ENCODE results near the gene HRH1.
"Not testable (repeated sequence)": the region's sequence is repeated elsewhere in the genome, so short reads cannot be mapped to it uniquely, and the experiment has no call there.

HRH1 gene

DNA sequence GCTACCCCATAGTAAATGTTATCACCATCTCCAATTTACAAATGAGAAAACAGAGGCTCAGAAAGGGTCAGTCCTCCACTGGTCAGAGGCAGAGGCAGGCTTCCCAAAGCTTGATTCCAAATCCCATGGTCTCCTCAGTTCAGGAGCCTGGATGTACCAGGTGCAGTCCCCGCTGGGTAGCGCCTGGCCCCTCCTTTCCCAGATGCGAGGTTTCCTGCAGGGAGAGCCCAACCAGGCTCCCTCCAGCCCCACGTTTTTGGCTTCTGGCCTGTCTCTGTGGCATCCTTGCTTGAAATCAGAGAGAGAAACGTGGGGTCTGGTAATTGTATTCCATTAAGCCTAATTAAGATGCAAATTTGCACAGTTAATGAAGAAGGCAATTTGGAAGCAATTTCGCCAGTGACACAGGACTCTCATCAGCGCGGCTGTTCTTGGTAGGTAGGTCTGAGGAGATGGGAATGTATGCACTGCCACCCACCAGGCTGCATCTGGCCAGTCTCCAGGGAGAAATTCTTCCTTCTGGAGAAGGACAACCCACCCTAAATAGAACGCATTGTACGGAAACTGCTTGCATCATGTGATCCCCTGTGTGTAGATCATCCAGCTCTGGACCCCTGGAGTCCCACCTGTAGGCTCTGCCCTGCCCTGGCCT is 50.5 kb downstream of the HRH1 start:
- DNase-seq (ENCODE audit: low read depth, low spot score) = no peak

DNA sequence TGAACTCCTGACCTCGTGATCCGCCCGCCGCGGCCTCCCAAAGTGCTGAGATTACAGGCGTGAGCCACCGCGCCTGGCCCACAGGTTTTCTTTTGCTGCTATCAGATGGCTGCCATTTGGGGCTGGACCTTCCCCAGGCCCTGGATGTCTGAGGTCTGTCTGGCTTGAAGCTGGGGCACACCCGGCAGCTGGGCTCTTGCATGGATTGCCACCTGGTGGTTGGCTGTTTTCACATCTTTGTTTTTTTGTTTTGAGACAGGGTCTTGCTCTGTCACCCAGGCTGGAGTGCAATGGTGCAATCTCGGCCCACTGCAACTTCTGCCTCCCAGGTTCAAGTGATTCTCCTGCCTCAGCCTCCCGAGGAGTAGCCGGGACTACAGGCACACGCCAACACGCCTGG is 51.6 kb downstream of the HRH1 start:
- peak; percentile 72 for DNase-seq (ENCODE audit: low read depth, low spot score)

DNA sequence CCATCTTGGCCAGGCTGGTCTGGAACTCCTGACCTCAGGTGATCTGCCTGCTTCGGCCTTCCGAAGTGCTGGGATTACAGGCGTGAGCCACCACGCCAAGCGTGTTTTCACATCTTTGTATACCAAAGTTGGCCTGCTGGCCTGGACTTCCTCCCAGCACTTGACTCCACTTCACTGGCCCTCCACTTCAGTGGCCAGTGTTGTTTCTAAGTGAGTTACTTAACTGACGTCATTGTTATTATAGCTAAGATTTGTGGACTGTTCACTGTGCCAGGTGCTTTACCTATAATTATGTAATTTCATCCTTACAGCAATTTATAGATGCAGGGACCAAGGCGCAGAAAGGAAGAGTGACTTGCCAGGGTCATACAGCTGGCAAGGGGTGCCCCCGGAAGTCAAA is 52.0 kb downstream of the HRH1 start:
- no peak for DNase-seq (ENCODE audit: low read depth, low spot score)

DNA sequence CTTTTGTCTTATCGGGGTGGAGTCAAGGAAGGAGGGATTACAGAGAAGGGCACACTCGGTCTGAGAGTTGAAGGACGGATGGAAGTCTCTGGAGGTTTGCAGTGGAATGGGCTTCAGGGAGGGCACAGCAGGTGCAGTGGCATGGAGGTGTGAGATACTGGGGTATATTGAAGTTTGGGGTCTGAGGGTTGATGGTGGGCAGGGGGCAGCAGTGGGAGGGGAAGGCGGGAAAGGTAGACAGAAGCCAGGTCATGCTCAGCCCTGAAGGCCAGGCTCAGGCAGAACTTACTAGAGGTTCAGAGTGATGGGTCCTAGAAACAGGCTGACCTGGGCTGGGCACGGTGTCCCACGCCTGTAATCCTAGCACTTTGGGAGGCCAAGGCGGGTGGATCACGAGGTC is 52.7 kb downstream of the HRH1 start:
- DNase-seq (ENCODE audit: low read depth, low spot score) = no peak

DNA sequence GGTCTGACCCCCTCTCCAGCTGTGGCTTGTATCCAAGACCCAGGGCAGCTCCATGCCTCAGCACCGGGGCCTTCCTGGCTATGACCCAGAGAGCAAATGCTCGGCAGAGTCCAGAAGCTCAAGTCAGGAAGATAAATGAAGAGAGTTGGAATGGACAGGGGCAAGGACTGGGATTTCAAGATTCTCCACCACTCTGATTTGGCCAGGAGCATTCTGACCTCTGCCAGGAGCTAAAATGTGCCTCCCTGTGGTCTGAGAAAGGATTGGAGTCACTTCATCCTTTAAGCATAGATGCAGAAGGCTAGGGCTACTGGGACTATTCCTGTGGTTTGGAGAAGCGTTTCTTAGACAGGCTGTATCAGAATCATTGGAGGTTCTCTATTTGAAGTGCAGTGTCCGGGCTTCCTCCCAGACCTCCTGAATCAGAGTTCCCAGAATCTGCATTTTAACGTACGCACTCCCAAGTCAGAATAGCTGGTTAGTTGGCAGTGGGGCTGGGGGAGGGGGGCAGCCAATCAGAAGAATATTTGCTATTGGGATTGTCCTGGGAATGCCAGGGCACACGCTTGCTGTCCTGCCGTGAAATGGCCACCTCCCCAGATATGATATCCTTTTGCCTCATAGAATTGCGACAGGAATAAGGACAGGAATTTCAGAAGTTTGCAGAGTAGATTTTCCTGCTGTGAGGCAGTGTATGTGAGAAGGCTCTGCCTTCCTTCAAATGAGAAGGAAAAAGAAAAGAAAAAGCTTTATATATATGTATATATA is 57.4 kb downstream of the HRH1 start:
- no peak for DNase-seq (ENCODE audit: low read depth, low spot score)

DNA sequence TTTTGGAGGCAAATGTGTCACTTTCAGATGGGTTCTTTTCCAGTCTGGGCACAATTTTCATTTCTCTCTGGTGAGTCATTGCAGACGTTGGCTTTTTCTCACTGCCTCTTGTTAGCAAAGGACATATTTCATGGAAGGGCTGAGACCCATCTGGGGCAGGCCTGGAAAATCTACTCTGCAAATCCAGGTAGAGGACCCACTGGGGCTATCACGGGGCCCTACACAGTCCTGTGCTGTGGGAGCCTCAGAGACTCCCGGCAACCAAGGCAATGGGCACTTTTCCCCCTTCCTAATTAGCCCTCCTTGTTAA is 58.0 kb downstream of the HRH1 start:
- no peak for DNase-seq (ENCODE audit: low read depth, low spot score)

DNA sequence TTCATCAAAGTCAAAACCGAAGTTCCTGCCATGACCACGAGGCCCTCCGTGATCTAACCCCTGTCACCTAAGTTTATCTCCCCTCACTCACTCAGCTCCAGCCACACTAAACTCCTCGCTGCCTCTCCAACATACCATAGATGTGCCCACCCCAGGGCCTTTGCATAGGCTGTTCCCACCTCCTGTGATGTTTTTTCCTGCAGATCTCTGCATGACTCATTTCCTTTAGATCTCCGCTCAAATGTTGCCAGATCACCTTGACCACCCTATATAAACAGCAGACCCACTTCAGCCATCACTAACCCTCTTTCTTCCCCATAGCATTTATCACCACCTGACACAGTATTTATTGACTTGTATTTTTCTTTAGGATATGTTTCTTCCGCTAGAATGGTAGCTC is 58.5 kb downstream of the HRH1 start:
- no peak for DNase-seq (ENCODE audit: low read depth, low spot score)

DNA sequence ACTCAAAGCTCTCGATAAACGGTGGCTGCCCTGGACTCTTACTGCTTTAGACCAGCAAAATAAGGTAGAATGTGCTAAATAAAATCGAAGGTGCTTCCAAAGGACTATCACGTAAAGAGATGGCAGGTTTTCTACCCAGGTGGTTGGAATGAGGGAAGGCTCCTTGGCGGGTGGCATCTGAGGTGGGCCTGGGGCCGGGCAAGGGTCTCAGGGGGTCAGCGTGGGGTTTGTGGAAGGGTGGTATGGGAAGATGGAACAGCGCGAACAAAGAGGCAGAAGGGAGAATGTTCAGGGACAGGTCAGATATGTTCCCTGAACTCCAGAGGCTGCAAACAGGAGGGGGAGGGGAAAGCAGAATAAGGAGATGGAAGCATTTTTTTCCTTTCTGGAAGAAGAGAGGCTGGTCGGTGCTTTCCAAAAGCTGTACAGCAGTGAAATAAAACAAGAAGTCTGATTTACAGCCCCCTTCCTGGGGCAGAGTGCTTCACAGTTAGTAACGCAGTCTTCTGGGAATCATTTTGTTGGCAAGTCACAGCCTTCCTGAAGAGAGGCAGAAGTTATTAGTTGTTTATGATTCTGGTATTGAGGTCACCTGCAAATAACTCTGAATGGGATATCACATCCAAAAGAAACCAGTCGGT is 59.6 kb downstream of the HRH1 start:
- DNase-seq (ENCODE audit: low read depth, low spot score) = no peak

DNA sequence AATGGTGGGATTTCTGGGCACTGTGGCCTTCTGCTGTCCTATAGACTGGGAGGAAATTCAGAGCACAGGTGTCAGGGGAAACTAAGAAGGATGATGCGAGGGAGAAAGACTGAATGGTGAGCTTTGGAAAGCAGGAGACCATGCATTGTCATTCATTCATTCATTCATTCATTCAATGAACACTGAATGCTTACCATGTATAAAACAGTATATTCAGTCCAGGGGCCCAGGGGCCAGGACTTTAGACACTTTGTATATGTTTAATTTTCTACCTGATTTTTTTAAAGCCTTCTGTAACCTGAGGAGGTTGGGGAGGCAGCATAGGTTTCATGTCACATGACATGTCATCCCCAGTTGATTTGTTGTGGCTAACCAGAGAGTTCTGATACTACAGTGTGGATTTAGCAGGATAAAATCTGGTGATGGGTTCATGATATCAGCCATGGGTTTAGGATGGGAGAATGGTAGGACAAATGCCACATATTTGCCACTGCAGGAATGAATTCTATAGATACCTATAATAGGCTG is 60.2 kb downstream of the HRH1 start:
- no peak for DNase-seq (ENCODE audit: low read depth, low spot score)

DNA sequence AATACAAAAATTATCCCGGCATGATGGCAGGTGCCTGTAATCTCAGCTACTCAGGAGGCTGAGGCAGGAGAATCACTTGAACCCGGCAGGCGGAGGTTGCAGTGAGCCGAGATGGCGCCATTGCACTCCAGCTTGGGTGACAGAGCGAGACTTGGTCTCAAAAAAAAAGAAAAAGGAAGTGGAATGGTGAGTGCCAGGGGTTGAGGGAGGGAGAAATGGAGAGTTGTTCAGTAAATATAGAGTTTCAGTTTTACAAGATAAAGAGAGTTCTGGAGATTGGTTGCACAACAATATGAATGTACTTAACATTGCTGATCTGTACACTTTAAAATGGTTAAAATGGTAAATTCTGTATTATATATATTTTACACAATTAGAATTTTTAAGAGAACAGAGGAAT is 63.1 kb downstream of the HRH1 start:
- not testable (repeated sequence) for DNase-seq (ENCODE audit: low read depth, low spot score)

DNA sequence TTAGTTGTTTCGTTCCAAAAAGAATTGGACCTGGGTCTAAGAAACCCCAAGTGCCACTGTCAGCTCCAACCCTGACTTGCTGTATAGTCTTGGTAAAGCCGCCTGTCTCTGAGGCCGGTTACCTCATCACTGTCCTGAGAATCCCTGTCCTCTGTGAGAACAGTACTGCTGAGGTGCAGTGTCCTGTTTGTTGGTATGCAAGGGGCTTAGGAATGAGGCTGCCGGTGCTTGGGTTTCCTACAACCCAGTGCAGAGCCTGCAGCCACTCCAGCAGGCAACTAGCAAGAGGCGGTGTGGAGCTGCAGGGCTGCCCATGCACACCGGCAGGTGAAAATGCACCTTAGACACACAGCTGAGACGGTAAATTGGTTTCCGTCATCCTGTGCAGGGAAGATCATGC is 65.9 kb downstream of the HRH1 start:
- DNase-seq (ENCODE audit: low read depth, low spot score) = peak; percentile 41

DNA sequence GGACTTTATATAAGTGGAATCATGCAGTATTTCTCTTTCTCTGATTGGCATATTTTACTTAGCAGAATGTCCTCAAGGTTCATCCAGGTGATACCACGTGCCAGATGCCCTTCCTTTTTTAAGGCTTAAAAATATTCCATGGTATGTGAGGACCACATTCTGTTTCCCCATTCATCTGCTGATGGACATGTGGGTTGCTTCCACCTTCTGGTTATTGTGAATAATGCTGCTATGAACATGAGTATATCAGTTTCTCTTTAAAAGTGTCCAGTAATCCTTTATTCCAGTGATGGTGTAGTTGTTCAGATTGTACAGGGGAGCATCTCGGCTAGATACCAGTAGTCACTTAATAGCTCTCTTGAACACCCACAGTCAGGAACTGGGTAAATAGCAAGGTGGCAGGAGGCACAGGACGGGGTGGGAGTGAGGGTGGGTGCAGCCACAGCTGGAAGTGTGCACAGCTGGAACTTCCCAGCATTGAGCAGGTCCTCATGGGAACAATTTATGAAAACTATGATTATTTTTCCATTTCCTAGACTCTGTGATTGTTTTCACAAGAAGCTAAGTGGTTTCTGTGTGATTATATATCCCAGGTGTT is 67.6 kb downstream of the HRH1 start:
- DNase-seq (ENCODE audit: low read depth, low spot score) = no peak

DNA sequence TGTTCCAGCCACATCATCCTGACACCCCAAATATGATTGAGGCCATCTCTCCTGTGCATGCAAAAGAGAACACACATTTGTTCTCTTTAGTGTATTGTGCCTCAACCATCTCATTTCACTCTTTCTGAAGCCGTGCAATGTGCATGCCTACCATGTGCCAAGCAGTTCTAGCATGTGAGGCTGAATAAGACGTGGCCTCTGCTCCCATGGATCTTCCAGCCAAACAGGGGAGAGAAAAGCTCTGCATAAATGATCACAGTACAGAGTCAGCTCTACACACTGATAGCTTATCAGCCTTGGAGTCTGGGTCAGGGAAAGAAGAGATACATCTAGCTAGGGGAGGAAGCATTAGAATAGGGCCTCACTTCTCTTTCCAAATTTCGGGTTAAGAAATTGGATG is 69.7 kb downstream of the HRH1 start:
- DNase-seq (ENCODE audit: low read depth, low spot score) = no peak

DNA sequence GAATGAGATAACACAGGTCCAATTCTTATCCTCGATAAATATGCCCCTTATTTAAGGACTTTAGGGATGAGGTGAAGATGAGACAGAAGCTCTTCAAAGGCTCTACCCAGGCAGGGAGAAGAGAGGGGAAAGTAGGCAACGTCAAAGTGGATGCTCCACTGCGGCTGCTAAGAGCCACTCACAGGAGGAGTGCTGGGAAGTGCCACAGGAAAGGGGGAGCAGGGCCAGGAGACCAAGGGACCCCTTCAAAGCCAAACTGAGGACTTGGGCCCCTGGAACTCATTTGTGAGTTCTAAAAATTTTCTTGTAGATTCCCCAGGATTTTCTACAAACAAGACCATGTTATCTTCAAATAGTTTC is 70.6 kb downstream of the HRH1 start:
- DNase-seq (ENCODE audit: low read depth, low spot score) = no peak

DNA sequence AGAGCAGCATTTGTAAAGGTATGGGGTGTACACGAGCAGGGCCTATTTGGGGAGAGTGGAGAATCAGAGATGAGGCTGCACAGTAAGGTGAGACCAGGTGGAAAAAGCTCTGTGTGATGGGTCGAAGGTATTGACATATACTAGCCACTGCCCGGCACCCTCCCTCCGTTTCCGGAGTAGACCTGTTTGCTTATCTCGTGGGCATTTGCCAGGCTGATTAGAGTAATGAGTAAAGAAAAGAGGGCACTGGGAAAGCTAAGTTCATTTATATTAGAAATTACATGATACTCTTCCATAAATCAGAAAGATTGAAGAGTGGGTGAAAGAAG is 71.7 kb downstream of the HRH1 start:
- DNase-seq (ENCODE audit: low read depth, low spot score) = no peak

DNA sequence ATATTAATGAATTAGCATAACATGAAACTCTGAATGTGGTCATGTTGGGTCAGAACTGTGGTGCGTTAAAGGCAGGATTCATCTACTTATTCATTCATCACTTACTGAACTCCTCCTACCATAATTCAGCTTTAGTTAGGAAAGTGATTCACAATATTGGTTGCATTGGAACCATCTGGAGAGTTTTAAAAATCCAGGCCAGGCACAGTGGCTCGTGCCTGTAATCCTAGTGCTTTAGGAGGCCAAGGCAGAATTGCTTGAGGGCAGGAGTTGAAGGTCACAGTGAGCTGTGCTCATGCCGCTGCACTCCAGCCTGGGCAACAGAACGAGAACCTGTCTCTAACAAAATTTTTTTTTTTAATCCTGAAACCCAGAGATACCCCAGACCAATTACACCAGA is 73.7 kb downstream of the HRH1 start:
- DNase-seq (ENCODE audit: low read depth, low spot score) = no peak

DNA sequence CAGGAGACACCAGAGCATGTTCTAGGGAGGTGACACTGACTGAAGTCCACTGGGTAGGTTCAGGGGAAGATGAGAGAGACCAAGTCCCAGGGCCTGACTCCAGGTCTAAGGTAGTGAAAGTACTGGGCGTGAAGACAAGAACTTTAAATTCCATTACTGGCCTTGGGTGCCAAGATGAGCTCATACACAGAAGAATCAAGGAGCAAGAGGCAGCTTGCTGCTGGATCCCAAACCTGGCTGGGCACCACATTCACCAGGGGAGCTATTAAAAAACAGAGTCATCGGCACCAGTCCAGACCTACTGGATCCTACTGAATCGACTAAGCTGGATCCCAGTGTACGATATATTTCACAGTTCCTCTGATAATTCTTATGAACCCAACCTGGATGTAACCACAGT is 75.8 kb downstream of the HRH1 start:
- no peak for DNase-seq (ENCODE audit: low read depth, low spot score)

DNA sequence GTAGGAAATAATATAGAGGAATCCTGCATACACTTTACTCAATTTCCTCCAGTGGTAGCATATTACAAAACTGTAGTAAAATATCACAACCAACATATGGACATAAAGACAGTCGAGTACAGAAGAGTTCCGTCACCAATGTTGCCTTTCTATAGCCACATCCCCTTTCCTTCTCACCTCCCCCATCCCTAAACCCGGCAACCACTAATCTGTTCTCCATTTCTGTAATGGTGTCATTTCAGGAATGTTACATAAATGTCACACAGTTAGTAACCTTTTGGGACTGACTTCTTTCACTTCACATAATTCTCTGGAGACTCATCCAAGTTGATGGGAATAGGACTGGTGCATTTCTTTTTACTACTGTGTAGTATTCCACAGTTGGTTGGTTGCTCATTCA is 76.5 kb downstream of the HRH1 start:
- no peak for DNase-seq (ENCODE audit: low read depth, low spot score)

DNA sequence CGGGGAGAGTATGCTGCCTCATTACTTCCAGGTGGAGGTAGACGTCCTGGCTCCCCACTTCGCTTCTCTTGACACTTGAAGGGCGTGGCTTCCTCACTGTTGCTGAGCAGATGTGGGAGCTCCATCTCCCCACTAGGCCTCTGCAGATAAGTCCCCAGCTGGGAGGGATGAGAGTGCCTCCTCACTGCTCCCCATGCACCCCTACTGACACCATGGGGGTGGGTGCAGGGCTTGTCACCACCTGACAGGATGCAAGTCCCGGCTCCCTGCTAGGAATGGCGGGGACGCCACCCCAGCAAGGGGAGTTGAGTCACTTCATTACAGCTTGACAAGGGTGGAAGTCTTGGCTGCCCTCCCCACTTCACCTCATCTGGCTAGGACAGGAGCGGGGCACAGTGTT is 81.1 kb downstream of the HRH1 start:
- DNase-seq (ENCODE audit: low read depth, low spot score) = no peak

DNA sequence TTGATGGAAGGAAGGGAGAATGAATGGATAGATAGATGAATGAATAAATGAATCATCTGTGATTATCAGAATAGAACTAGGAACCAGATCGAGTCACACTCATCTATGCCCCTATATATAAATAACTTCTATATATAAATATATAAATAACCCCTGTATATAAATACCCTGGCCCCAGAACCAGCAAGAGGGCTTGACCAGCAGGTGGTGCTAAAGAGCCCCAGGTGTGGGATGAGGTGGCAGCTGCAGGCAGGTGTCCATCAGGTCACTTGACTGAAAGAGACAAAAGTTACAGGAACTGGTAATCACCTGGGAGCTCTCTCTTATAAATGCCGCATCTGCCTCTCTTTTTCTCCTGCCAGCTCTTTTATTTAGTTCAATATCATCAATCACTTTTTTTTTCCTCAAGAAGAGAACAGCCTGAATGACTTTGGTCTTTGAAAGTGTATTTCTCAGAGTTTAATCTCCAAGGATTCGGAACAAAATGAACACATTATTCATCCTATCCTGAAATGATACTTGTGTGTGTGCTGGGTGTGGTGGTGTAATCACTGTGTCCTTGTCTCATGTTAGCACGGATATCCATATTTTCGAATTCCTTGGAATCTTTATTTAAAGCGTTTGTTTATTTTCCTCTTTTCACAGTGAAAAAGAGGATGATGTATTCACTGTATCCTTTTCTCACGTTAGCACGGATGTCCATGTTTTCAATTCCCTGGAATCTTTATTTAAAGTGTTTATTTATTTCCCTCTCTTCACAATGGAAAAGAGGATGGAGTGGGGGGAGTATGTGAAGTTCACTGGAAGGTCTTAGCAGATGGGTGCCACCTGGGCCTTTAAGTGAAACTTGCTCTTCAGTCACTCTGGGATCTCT is 82.5 kb downstream of the HRH1 start:
- DNase-seq (ENCODE audit: low read depth, low spot score) = peak; percentile 64

DNA sequence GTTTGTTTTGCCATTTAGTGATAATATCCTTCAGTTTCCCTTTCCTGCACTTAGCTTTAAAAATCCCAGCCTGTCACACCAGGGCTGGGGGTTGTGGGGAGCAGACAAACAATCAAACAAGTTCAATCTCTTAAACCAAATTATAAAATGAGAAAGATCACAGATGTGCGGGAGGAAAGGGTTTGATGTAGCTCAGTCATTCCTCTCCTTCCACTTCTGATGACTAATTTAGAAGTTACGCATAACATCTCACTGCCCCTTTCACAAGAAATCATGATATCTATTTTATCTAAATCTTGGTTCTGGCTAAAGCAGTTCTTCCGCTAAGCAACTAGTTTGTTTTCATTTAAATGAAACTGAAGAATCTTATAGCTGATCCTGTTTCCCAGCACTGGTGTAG is 83.8 kb downstream of the HRH1 start:
- DNase-seq (ENCODE audit: low read depth, low spot score) = no peak

DNA sequence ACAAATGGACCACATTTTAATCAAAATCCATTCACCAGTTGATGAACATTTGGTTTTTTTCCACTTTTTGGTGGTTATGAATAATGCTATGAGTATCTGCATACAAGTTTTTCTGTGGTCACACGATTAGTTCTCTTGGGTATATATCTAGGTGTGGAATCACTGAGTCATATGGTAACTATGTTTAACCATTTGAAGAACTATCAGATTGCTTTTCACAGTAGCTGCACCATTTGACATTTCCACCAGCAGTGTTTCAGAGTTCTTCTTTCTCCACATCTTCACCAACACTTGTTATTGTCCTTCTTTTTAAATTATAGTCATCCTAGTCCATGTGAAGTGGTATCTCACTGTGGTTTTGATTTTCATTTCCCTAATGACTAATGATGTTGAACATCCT is 84.6 kb downstream of the HRH1 start:
- no peak for DNase-seq (ENCODE audit: low read depth, low spot score)
